IPS DF 19.7 (cell line): Measurements from ENCODE around the gene ITIH5.

ENCODE experiments used
- DNase-seq: peaks from one replicate; pipeline ENCODE4 v3.0.0-alpha.2; 2013; ENCODE audit warnings: low read depth, low spot score

ITIH5 gene

DNA sequence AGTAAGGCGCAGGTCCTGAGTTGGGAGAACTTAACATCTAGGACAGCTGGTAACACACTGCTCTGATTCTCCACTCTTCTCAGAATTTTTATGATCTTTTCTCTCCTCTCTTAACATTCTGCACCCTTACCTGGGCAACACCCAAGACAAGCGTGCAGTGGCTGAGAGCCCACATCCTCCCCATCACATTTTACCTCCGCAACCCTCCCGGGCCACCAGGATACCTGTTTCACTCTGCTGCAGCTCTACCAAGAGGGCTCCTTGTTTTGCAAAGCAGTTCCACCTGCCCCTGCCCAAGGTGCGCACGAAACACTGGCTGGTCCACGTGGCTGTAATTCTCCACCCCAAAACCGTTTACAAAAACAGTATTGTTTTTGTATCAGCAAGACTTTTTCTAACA, 81.5 kb downstream of the ITIH5 start:
- no peak for DNase-seq

DNA sequence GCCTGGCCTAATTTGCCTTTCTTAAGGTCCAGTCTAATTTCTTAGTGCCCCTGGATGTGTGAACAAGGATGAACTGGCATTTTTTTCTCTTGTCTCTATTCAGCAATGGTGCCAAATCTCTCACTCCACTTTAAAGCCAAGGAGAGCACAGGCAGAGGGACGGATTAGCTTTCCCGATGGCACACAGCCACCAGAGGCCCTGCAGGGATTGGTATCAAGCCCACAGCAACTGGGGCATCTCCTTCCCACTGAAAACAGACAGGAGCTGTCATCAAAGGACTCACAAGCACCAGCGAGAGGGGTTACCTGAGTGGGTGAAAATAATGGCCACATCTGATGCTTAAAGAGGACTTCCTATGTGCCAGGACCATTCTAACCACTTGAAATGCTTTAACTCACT, 83.1 kb downstream of the ITIH5 start:
- DNase-seq = no peak

GRCh38 chr10:7580520-7580919, 86.2 kb downstream of the ITIH5 start:
- no peak for DNase-seq

- no peak for DNase-seq
These were observed 87.1 kb downstream of the ITIH5 start for GRCh38 chr10:7579681-7580080.

DNA sequence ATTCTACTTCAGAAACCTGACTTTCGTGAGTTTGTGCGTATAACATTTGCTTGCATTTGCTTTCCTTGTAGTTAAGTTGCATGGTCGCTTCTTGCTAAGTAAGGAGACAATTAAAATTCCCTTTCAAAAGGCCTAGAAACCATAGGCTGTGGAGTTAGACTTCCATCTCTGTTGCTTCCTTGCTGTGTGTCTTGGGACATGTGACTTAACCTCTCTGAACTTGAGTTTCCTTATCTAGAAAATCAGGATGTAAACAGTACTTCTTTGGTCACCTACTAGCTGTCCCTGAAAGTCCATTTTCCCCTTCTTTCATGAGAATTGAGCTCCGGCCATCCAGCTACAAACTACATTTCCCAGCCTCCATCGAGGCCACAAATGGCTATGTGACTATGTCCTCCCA, 89.2 kb downstream of the ITIH5 start:
- DNase-seq = no peak

DNA sequence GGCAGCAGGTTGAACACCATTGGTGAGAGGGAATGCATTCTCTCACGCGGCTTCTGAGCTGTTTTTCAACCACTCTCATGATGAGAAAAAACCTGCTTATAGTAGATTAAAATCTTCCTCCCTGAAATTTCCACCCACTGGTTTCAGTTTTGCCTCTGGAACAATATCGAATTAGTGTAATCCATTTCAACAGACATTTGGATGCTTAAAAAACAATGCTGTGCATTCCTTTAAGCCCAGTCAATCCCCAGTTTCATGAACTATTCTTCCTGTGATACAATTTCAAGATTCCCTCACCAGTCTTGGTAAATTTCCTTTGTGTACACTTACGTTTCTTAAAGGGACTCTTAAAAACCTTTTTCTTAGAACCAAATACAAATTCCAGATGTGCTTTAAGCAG, 89.6 kb downstream of the ITIH5 start:
- no peak for DNase-seq

GRCh38 chr10:7576340-7576739, 90.4 kb downstream of the ITIH5 start:
- DNase-seq = no peak

- DNase-seq = no peak
These were observed 94.4 kb downstream of the ITIH5 start for GRCh38 chr10:7572391-7572790.

DNA sequence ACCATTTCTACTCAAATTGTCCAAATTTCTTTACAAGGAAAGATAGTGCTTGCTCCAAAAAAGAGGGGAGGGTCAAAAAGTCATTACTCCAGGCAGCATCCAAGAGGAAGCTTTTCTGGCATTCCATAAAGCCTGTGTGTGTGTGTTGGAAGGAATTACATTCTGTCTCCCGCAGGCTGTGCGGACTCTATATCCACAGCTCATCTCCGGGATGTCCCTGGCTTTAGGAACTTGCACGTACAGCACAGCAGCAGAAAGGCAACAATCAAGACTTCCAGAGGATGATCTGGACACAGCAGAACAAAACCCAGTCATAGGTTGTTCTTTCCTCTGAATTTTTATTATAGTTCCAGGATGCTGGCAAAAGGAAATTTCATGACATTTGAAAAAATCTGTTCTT, 94.8 kb downstream of the ITIH5 start:
- no peak for DNase-seq

DNA sequence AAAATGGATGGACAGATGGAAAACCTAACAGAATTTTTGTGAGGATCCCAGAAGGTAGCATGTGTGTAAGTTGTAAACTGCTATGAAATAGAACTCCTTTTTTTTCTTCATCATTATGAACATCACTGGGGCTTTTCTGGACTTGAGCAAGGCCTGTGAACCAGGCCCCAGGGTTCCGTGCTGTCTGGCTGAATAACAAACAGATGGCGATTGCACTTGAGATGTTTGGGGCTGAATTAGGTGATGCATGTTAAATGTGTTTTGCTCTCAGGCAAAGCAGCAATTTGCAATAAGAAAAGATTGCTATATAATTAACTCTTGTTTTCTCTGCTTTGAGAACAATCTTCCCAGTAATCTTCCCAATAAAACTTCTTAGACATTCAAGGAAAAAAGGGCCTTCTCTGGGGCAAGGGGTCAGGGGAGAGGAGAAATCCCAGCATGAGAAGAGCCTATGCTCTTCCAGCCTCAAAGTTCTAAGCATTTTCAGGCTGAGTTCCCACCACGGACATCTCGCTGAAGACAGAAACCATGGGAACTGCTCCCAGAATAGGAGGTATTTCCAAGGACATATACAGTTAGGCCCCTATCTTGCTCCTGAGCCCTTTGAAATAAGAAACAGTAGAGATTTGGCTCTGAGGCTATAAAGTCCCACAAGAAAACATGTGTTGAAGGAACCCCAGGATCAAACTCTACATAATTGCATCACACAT, 98.7 kb downstream of the ITIH5 start:
- no peak for DNase-seq

GRCh38 chr10:7566891-7567290, 99.9 kb downstream of the ITIH5 start:
- DNase-seq = no peak

DNA sequence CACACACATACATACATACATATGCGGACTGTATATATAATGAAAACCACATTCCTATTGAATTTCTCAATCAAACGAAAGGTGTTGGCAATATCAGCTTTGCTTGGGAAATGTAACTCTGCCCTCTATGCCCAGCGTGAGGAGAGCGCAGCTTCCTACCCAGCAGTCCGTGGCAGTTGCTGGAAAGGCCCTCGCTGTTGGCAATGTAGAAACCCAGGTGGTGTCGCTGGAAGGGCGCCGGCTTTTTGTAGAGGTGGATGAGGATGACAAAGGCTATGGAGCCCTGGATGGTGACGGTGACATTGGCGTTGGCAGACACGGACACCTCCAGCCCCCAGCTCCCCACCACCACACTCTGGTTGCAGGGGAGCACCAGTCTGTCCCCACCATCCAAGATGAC, 100.9 kb downstream of the ITIH5 start:
- no peak for DNase-seq

GRCh38 chr10:7563770-7564169, 103.0 kb downstream of the ITIH5 start:
- DNase-seq = no peak

DNA sequence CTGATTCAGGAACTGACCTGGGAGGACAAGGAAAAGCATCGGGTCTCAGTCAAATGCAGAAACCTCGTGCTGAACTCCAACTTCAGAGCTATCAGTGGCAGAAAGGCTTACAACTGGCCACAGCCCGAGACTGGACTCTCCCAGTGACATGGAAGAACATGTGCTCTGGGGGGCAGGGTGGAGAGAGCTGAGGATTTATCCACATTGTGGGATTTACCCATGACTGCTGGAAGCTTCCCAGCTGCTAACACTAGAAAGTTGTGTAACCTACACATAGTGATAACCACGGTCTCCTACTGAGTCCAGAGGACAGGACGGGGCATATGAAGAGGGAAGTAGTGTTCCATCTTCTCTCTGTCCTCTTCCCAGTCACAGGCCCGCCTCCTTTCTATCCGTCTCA, 103.4 kb downstream of the ITIH5 start:
- no peak for DNase-seq

GRCh38 chr10:7561985-7562384, 104.8 kb downstream of the ITIH5 start:
- no peak for DNase-seq

- no peak for DNase-seq
These were observed 105.4 kb downstream of the ITIH5 start for GRCh38 chr10:7561216-7561893.

DNA sequence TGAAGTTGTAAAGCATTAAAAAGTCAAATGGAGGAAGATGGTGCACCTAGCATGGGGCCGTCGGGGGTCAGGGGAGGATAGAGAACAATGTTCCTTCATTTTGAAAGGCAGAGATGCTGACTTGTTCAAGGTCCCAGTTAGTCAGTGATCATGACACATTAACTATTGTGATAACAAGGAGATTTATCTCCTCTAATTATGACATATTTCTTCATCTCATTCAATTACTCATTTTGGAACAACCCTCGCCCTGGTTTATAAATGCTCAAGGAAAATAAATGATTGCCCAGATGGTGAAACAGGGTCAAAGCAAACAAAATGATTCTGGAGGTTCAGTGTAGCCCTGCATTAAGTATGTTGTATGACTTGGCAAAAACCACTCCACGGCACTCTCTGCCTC, 106.2 kb downstream of the ITIH5 start:
- DNase-seq = no peak

- no peak for DNase-seq
These were observed 107.4 kb downstream of the ITIH5 start for GRCh38 chr10:7559386-7559785.

GRCh38 chr10:7558036-7558435, 108.7 kb downstream of the ITIH5 start:
- DNase-seq = no peak

GRCh38 chr10:7553531-7553930, 113.2 kb downstream of the ITIH5 start:
- DNase-seq = no peak

DNA sequence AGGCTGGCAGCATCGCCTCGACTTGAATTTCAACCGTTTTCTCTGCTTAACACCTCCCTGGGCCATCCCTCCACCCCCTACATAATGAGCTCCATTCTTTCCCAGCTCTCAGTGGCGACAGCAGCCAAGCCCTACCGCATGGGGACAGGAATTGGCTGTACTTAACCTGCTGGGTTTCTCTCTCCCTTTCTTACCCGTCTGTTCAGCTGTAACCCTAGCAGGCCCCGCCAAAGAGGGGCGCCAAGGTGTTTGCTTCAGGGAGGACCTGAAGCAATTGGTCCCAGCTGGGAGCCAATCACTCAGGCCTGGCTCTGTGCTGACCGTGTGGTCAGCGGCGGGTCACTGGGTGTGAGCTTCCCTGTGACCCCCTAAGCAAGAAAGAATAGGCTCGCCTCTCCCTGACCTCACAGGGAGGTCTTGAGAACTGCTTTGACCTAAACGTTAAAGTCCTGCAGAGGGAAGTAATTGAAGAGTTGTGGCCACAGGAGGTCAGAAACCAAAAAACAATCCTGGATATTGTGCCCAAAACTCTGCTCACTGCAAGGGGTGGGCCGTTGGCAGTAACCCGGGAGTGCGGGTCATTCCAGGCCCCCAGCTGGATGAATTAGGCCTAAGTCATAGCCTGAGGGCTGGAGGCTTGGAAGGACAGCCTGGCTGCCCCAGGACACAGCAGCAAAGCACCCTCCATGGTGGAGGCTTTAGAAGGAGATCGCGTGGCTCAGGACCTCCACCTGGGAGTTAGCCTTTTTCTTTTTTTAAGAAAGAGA, 114.6 kb downstream of the ITIH5 start:
- no peak for DNase-seq

DNA sequence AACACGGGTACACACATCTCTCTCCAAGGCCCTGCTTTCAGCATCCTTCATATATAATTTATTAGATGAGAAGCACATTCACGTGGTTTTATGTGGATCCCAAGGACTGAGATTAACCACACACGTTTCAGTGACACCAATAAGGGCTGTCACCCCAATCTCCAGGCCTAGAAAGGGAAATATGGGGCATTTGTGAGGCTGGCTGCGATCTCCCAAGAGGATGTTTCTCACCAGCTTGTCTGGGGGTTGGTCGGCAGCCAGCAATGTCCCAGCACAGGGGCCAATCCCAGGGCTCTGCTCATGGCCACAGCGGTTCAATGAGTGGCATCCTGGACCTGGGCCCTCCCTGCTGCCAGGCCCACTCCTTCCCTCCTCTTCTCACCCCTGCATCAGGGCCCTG, 115.5 kb downstream of the ITIH5 start:
- no peak for DNase-seq

GRCh38 chr10:7550013-7550412, 116.8 kb downstream of the ITIH5 start:
- DNase-seq = no peak
